Liver (tissue), 9 donors: Measurements from ENCODE around the gene KCNQ1. TPM values are rescaled to one million over a fixed set of nuclear protein-coding genes. Genes with fewer than 3 reads are reported as not detected.

Experiments
- DNase-seq: peaks from one replicate; pipeline ENCODE4 v3.0.0-alpha.2; 2017; ENCODE audit warnings: low spot score
- H3K27ac ChIP-seq, 2 donors: one replicate each; pipeline ENCODE4 v1.7.0; 2013; ENCODE audit warnings: inconsistent platforms in 2 of 2, low read length in 2 of 2, control low read depth in 1 of 2, low read depth in 1 of 2, mild to moderate bottlenecking in 1 of 2
- H3K27me3 ChIP-seq, 4 donors: one replicate each; pipeline versions ENCODE4 v1.6.1 to v1.7.0; 2013; ENCODE audit warnings: low read length in 3 of 4, inconsistent platforms in 1 of 4, mild to moderate bottlenecking in 1 of 4, moderate library complexity in 1 of 4; ENCODE audit not compliant: control insufficient read depth in 4 of 4, insufficient read depth in 4 of 4
- H3K36me3 ChIP-seq, 4 donors: one replicate each; pipeline versions ENCODE4 v1.6.1 to v1.7.0; 2013; ENCODE audit warnings: low read length in 3 of 4, mild to moderate bottlenecking in 3 of 4, low read depth in 1 of 4, moderate library complexity in 1 of 4; ENCODE audit not compliant: control insufficient read depth in 4 of 4, insufficient read depth in 3 of 4
- H3K4me1 ChIP-seq, 4 donors: one replicate each; pipeline versions ENCODE4 v1.6.1 to v1.7.0; 2013; ENCODE audit warnings: low read length in 3 of 4, mild to moderate bottlenecking in 3 of 4, moderate library complexity in 1 of 4; ENCODE audit not compliant: control insufficient read depth in 4 of 4, insufficient read depth in 4 of 4
- H3K4me3 ChIP-seq, 3 donors: one replicate each; pipeline versions ENCODE4 v1.6.1 to v1.7.0; 2013; ENCODE audit warnings: low read length in 3 of 3, control low read depth in 1 of 3, low read depth in 1 of 3, mild to moderate bottlenecking in 1 of 3
- H3K9ac ChIP-seq, 2 donors: one replicate each; pipeline ENCODE4 v1.7.0; 2013; ENCODE audit warnings: low read length in 2 of 2, mild to moderate bottlenecking in 2 of 2, moderate library complexity in 2 of 2, control low read depth in 1 of 2, low read depth in 1 of 2
- H3K9me3 ChIP-seq, 4 donors: one replicate each; pipeline versions ENCODE4 v1.6.1 to v1.7.0; 2013; ENCODE audit warnings: low read length in 3 of 4; ENCODE audit not compliant: control insufficient read depth in 4 of 4
- ATF3 ChIP-seq: IDR thresholded peaks from 2 replicates; pipeline ENCODE4 v1.6.1; 2016; ENCODE audit warnings: antibody characterized with exemption
- EGR1 ChIP-seq, 2 donors: IDR thresholded peaks; 2 replicates each; pipeline ENCODE4 v1.6.1; 2016 to 2018; ENCODE audit warnings: antibody characterized with exemption in 2 of 2, low read depth in 2 of 2
- FOXA1 ChIP-seq: IDR thresholded peaks from 2 replicates; pipeline ENCODE4 v1.6.1; 2016; ENCODE audit warnings: antibody characterized with exemption
- FOXA2 ChIP-seq: IDR thresholded peaks from 2 replicates; pipeline ENCODE4 v1.6.1; 2016; ENCODE audit warnings: antibody characterized with exemption
- GABPA ChIP-seq, 2 donors: IDR thresholded peaks in 1 of 2; conservative IDR thresholded peaks in 1 of 2; 2 replicates each; pipeline ENCODE4 v1.6.1; 2016; ENCODE audit warnings: antibody characterized with exemption in 2 of 2, mild to moderate bottlenecking in 1 of 2, moderate library complexity in 1 of 2
- HNF4A ChIP-seq, 2 donors: conservative IDR thresholded peaks; 2 replicates each; pipeline ENCODE4 v1.6.1; 2016; ENCODE audit warnings: antibody characterized with exemption in 2 of 2, mild to moderate bottlenecking in 2 of 2
- JUND ChIP-seq, 2 donors: IDR thresholded peaks; 2 replicates each; pipeline ENCODE4 v1.6.1; 2016; ENCODE audit warnings: antibody characterized with exemption in 2 of 2
- MAX ChIP-seq: IDR thresholded peaks from 2 replicates; pipeline ENCODE4 v1.6.1; 2016; ENCODE audit warnings: antibody characterized with exemption
- NR2F2 ChIP-seq: IDR thresholded peaks from 2 replicates; pipeline ENCODE4 v1.6.1; 2016; ENCODE audit warnings: antibody characterized with exemption
- RAD21 ChIP-seq, 2 donors: IDR thresholded peaks; 2 replicates each; pipeline ENCODE4 v1.6.1; 2016; ENCODE audit warnings: antibody characterized with exemption in 2 of 2, mild to moderate bottlenecking in 2 of 2
- REST ChIP-seq: IDR thresholded peaks from 2 replicates; pipeline ENCODE4 v1.6.1; 2016; ENCODE audit warnings: antibody characterized with exemption, mild to moderate bottlenecking
- RXRA ChIP-seq, 2 donors: IDR thresholded peaks; 2 replicates each; pipeline ENCODE4 v1.6.1; 2017 to 2018; ENCODE audit warnings: antibody characterized with exemption in 2 of 2, mild to moderate bottlenecking in 1 of 2
- SP1 ChIP-seq: IDR thresholded peaks from 2 replicates; pipeline ENCODE4 v1.6.1; 2018; ENCODE audit warnings: antibody characterized with exemption, mild to moderate bottlenecking
- TAF1 ChIP-seq: conservative IDR thresholded peaks from 2 replicates; pipeline ENCODE4 v1.6.1; 2016; ENCODE audit warnings: antibody characterized with exemption, mild to moderate bottlenecking
- YY1 ChIP-seq: IDR thresholded peaks from 2 replicates; pipeline ENCODE4 v1.6.1; 2016; ENCODE audit warnings: antibody characterized with exemption, mild to moderate bottlenecking
- ZBTB33 ChIP-seq: IDR thresholded peaks from 2 replicates; pipeline ENCODE4 v1.6.1; 2016; ENCODE audit warnings: antibody characterized with exemption
- WGBS: extraction: QIAGEN DNeasy Blood & Tissue Kit; methylation state at CpG from one replicate; pipeline ENCODE4 v1.1.7; 2013; 5-methylcytosine and 5-hydroxymethylcytosine counted together
- polyA plus RNA-seq, 2 donors: library from polyadenylated mRNA; stranded (reverse) in 1 of 2; unstranded in 1 of 2; fragments of 200-250 nt in 1 of 2; fragments of >200 nt in 1 of 2; fragmentation: Nextera tagmentation in 1 of 2; extraction: Ambion mirVana in 1 of 2; gene quantifications; one replicate each; pipeline versions ENCODE4 v1.2.1 to v1.2.3, GENCODE V29; 2013 to 2015
- total RNA-seq, 2 donors: library from RNA; depleted of rRNA; stranded (reverse); fragments of >200 nt; gene quantifications; one replicate each; pipeline ENCODE4 v1.2.3, GENCODE V29; 2014
- donor health status: healthy.
- donor health status: healthy.
- donor health status: healthy.
- donor health status: healthy.
- donor health status: healthy.

Gene KCNQ1
- total and polyA plus RNA-seq, 4 donors = 0.31 to 2.2 (median 1.5) TPM

GRCh38 chr11:2530131-2530854 lies 85.5 kb downstream of the KCNQ1 start:
- Histone ChIP-seq H3K9ac (no peak overlapping the region), H3K27ac (no peak overlapping the region), H3K9me3 (no peaks in the 10 kb centered on the region), H3K4me3 (no peak overlapping the region), H3K36me3 (no peaks in the 10 kb centered on the region), H3K4me1 (peaks cover 0 to 8% (median 5%) of the 10 kb centered on the region in 4 donors), H3K27me3 (peaks cover 0 to 6% (median 0%) of the 10 kb centered on the region in 4 donors)
- TF ChIP-seq GABPA (IDR thresholded peaks at IDR 0.05 in 1 of 2, conservative IDR thresholded peaks at IDR 0.05 in 1 of 2) = no peak
- TF ChIP-seq HNF4A (conservative IDR thresholded peaks at IDR 0.05) = no peak
- no peak for TF ChIP-seq NR2F2
- no peak for TF ChIP-seq YY1
- TF ChIP-seq SP1 = no peak
- no peak for TF ChIP-seq EGR1 (IDR thresholded peaks at IDR 0.05; ENCODE audit: low read depth in 2 of 2)
- no peak for TF ChIP-seq ZBTB33
- no peak for TF ChIP-seq RAD21 (IDR thresholded peaks at IDR 0.05)
- TF ChIP-seq MAX = no peak
- no peak for TF ChIP-seq FOXA1
- no peak for TF ChIP-seq ATF3
- TF ChIP-seq TAF1 = no peak
- WGBS = 82% methylated on average over 17 of the region's 17 CpGs
- no peak for DNase-seq

- no peaks in the 10 kb centered on the region for H3K36me3 ChIP-seq
- TF ChIP-seq MAX (no peak), JUND (IDR thresholded peaks at IDR 0.05) (no peak), ZBTB33 (no peak), RXRA (IDR thresholded peaks at IDR 0.05) (no peak), REST (no peak), FOXA2 (no peak), ATF3 (no peak), SP1 (no peak), NR2F2 (no peak), HNF4A (conservative IDR thresholded peaks at IDR 0.05) (no peak), YY1 (no peak), GABPA (IDR thresholded peaks at IDR 0.05 in 1 of 2, conservative IDR thresholded peaks at IDR 0.05 in 1 of 2) (no peak), RAD21 (IDR thresholded peaks at IDR 0.05) (no peak), EGR1 (IDR thresholded peaks at IDR 0.05; ENCODE audit: low read depth in 2 of 2) (no peak), FOXA1 (no peak)
- no peak for DNase-seq
- H3K4me1 ChIP-seq = peaks cover 0 to 8% (median 5%) of the 10 kb centered on the region in 4 donors
- H3K9me3 ChIP-seq = no peaks in the 10 kb centered on the region
- H3K27ac ChIP-seq = no peak overlapping the region
- peaks cover 0 to 6% (median 0%) of the 10 kb centered on the region in 4 donors for H3K27me3 ChIP-seq
- H3K4me3 ChIP-seq = no peak overlapping the region
- H3K9ac ChIP-seq = no peak overlapping the region
- WGBS = 78% methylated on average over 10 of the region's 10 CpGs
Observed at GRCh38 chr11:2530855-2531200, 86.0 kb downstream of the KCNQ1 start.
